ENCODE measurements around the gene HSPBP1.

Gene HSPBP1

DNA sequence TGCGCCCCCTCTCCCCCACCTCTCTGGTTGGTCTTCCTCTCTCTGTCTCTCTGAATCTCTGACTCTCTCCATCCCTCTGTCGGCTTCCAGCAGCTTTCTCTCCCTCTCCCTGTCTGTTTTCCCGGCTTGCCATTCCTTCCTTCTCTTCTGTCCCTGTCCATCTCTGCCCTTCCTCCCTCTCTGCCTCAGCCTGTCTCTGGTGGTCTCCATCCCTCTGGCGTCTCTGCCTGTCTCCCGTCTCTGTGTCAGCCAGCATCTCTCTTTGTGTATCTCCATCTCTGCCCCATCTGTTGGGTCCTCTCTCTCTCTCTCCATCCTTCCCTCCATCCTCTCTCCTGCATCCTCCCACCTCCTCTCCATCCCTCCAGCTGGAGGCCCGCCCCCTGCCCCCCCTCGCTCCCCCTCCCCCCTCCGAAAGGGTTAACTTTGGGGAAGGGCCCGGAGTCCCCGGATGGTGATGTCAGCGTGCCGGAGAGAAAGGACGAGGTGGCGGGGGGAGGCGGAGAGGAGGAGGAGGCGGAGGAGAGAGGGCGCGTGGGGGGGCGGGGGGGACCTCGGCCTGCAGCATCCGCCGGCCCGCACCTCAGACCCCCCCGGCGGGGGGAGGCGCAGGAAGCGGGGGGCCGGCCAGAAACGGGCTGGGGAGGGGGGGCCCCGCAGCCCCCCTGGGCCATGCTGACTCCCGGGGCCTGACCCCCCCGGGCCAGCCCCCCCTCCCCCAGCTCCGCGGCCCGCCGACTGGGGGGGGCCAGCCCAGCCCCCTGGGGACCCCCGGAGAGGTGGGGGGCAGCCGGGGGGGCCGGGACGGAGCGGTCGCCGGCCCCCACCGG is 3.9 kb upstream of the HSPBP1 start, which contains the start of gene BRSK1:
TSS of gene BRSK1 (plus strand) at position 450 of the 830 bp plus-strand sequence. CDS start 446 bp downstream, outside the sequence.
- H4K8ac ChIP-seq (ENCODE audit: low read depth, low read length), result no peak within 1 kb of the TSS
- peak; percentile 92 for DNase-seq
- no peaks in the 10 kb centered on the region for H3K27me3 ChIP-seq (ENCODE audit: insufficient read depth, low read length, poor library complexity)
- peak within 1 kb of the TSS; percentile 68 for H3K9ac ChIP-seq (ENCODE audit: low read length)
- peaks cover 2% of the 10 kb centered on the region for H3K4me1 ChIP-seq (ENCODE audit: control insufficient read depth, low read depth, low read length)
- no peak within 1 kb of the TSS for H2AK5ac ChIP-seq (ENCODE audit: low read length)
- WGBS (ENCODE audit: extremely low coverage, insufficient coverage, low lambda C conversion rate), result no CpG with 5 or more reads among the region's 44 CpGs
- no peak within 1 kb of the TSS for H4K5ac ChIP-seq (ENCODE audit: low read length)
- H3K56ac ChIP-seq (ENCODE audit: low read length), result peak within 1 kb of the TSS; percentile 81
- H2BK5ac ChIP-seq (ENCODE audit: low read length), result no peak within 1 kb of the TSS
- peak within 1 kb of the TSS; percentile 90 for H3K4ac ChIP-seq (ENCODE audit: low read depth, low read length)
- H3K23ac ChIP-seq (ENCODE audit: low read length), result no peak within 1 kb of the TSS
- H3K4me3 ChIP-seq (ENCODE audit: low read length), result no peak within 1 kb of the TSS
- peaks cover 3% of the 10 kb centered on the region for H3K79me1 ChIP-seq (ENCODE audit: low read length)
- H2BK120ac ChIP-seq (ENCODE audit: low read depth, low read length), result peak within 1 kb of the TSS; percentile 88
- peaks cover 4% of the 10 kb centered on the region for H3K79me2 ChIP-seq (ENCODE audit: control insufficient read depth, insufficient read depth, low read length)
- H3K27ac ChIP-seq (ENCODE audit: low read depth, low read length), result no peak within 1 kb of the TSS
- peak within 1 kb of the TSS; percentile 48 for H3K4me2 ChIP-seq (ENCODE audit: low read length)
- H3K36me3 ChIP-seq (ENCODE audit: control insufficient read depth, insufficient read depth, low read length), result no peaks in the 10 kb centered on the region
- peak within 1 kb of the TSS; percentile 96 for H3K18ac ChIP-seq (ENCODE audit: low read length)
- peak within 1 kb of the TSS; percentile 27 for H2BK15ac ChIP-seq (replicated peaks; ENCODE audit: low read depth)

DNA sequence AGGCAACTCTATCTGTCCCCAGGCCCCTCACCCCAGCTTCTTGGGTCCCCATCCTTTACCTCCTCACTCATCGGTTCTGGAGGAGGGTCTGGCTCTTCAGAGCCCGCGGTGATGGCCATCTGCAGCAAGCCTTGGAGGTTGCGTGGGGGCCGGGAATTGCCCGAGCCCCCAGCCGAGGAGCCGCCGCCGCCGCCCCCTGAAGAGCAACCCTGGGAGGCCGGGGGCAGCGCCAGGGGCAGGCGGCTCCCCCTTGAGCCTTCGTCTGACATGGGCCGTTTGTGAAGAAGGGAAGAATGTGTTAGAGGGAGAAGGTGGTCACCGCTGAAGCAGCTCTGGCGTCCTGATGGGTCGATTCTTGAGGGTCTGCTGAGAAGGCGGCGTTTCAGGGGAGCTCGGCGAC is 570 bp downstream of the HSPBP1 start:
- H4K5ac ChIP-seq (ENCODE audit: low read length), result no peak overlapping the region
- no peak overlapping the region for H3K27ac ChIP-seq (ENCODE audit: low read depth, low read length)
- no peaks in the 10 kb centered on the region for H3K79me2 ChIP-seq (ENCODE audit: control insufficient read depth, insufficient read depth, low read length)
- no peak overlapping the region for H3K18ac ChIP-seq (ENCODE audit: low read length)
- H3K4me1 ChIP-seq (ENCODE audit: control insufficient read depth, low read depth, low read length), result peaks cover 2% of the 10 kb centered on the region
- peak overlapping the region; percentile 68 for H3K4me2 ChIP-seq (ENCODE audit: low read length)
- no peak overlapping the region for H3K4ac ChIP-seq (ENCODE audit: low read depth, low read length)
- H2BK120ac ChIP-seq (ENCODE audit: low read depth, low read length), result no peak overlapping the region
- no peak overlapping the region for H2BK5ac ChIP-seq (ENCODE audit: low read length)
- no peak overlapping the region for H2BK15ac ChIP-seq (replicated peaks; ENCODE audit: low read depth)
- H3K56ac ChIP-seq (ENCODE audit: low read length), result peak overlapping the region; percentile 85
- H3K9ac ChIP-seq (ENCODE audit: low read length), result peak overlapping the region; percentile 66
- H3K79me1 ChIP-seq (ENCODE audit: low read length), result peaks cover 3% of the 10 kb centered on the region
- no peaks in the 10 kb centered on the region for H3K36me3 ChIP-seq (ENCODE audit: control insufficient read depth, insufficient read depth, low read length)
- H3K23ac ChIP-seq (ENCODE audit: low read length), result no peak overlapping the region
- DNase-seq, result no peak
- H2AK5ac ChIP-seq (ENCODE audit: low read length), result no peak overlapping the region
- peak overlapping the region; percentile 81 for H3K4me3 ChIP-seq (ENCODE audit: low read length)
- H4K8ac ChIP-seq (ENCODE audit: low read depth, low read length), result no peak overlapping the region
- H3K27me3 ChIP-seq (ENCODE audit: insufficient read depth, low read length, poor library complexity), result no peaks in the 10 kb centered on the region
- no CpG with 5 or more reads among the region's 23 CpGs for WGBS (ENCODE audit: extremely low coverage, insufficient coverage, low lambda C conversion rate)

DNA sequence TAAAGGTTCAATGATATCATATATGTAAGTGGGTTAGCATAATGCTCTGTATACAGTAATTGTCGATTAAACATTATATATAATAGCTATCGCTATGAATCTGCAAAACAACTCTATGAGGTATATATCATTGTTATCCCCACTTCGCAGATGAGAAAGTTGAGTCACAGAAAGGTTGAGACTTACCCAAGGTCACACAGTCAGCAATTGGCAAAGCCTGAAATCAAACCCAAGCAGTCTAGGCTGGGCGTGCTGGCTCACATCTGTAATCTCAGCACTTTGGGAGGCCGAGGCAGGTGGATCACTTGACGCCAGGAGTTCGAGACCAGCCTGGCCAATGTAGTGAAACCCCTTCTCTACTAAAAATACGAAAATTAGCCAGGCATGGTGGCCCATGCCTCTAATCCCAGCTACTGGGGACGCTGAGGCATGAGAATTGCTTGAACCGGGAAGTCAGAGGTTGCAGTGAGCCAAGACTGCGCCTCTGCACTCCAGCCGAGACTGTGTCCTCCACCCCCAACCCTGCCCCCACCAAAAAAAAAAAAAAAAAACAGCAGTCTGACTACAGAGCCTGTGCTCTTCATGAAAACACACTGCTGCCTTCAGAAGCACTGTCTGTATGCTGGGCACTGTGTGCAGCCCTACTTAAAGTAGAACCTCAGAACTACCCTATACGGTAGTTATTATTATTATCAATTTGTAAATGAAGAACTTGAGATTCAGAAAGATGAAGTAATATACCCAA is 1.3 kb downstream of the HSPBP1 start:
- no peak overlapping the region for H3K4me2 ChIP-seq (ENCODE audit: low read length)
- H3K27ac ChIP-seq (ENCODE audit: low read depth, low read length), result no peak overlapping the region
- no peak overlapping the region for H3K56ac ChIP-seq (ENCODE audit: low read length)
- H3K4ac ChIP-seq (ENCODE audit: low read depth, low read length), result no peak overlapping the region
- no peaks in the 10 kb centered on the region for H3K36me3 ChIP-seq (ENCODE audit: control insufficient read depth, insufficient read depth, low read length)
- H3K18ac ChIP-seq (ENCODE audit: low read length), result no peak overlapping the region
- no peak overlapping the region for H4K8ac ChIP-seq (ENCODE audit: low read depth, low read length)
- H3K4me1 ChIP-seq (ENCODE audit: control insufficient read depth, low read depth, low read length), result peaks cover 2% of the 10 kb centered on the region
- H4K5ac ChIP-seq (ENCODE audit: low read length), result no peak overlapping the region
- no peak overlapping the region for H2BK15ac ChIP-seq (replicated peaks; ENCODE audit: low read depth)
- no peak overlapping the region for H3K23ac ChIP-seq (ENCODE audit: low read length)
- no peak overlapping the region for H2BK5ac ChIP-seq (ENCODE audit: low read length)
- no peak overlapping the region for H3K9ac ChIP-seq (ENCODE audit: low read length)
- H3K79me2 ChIP-seq (ENCODE audit: control insufficient read depth, insufficient read depth, low read length), result no peaks in the 10 kb centered on the region
- no peaks in the 10 kb centered on the region for H3K27me3 ChIP-seq (ENCODE audit: insufficient read depth, low read length, poor library complexity)
- peaks cover 3% of the 10 kb centered on the region for H3K79me1 ChIP-seq (ENCODE audit: low read length)
- no CpG with 5 or more reads among the region's 13 CpGs for WGBS (ENCODE audit: extremely low coverage, insufficient coverage, low lambda C conversion rate)
- no peak overlapping the region for H3K4me3 ChIP-seq (ENCODE audit: low read length)
- no peak overlapping the region for H2AK5ac ChIP-seq (ENCODE audit: low read length)
- H2BK120ac ChIP-seq (ENCODE audit: low read depth, low read length), result no peak overlapping the region
- no peak for DNase-seq

DNA sequence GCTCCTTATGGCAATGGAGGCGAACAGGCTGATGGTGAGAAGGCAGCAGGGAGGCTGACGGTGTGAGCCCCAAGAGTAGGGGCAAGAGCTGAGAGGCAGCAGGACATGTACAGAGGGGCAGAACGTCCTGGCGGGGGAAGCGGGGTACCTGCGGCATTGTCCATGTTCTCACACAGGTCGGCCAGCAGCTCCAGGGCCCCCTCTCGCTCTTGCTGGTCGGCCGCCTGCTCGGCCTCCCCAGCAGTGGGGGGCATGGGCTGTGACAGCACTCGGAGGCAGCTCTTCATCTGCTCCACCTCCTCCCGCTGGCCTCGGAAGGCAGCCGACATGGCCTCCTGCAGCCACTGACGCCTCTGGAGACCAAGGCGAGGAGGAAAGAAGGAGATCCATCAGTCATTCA is 2.4 kb downstream of the HSPBP1 start:
- no peak overlapping the region for H3K4ac ChIP-seq (ENCODE audit: low read depth, low read length)
- H3K4me3 ChIP-seq (ENCODE audit: low read length), result no peak overlapping the region
- H4K8ac ChIP-seq (ENCODE audit: low read depth, low read length), result no peak overlapping the region
- peaks cover 3% of the 10 kb centered on the region for H3K79me1 ChIP-seq (ENCODE audit: low read length)
- no peak overlapping the region for H2BK15ac ChIP-seq (replicated peaks; ENCODE audit: low read depth)
- no peaks in the 10 kb centered on the region for H3K79me2 ChIP-seq (ENCODE audit: control insufficient read depth, insufficient read depth, low read length)
- no CpG with 5 or more reads among the region's 17 CpGs for WGBS (ENCODE audit: extremely low coverage, insufficient coverage, low lambda C conversion rate)
- H3K9ac ChIP-seq (ENCODE audit: low read length), result no peak overlapping the region
- H4K5ac ChIP-seq (ENCODE audit: low read length), result no peak overlapping the region
- H2BK120ac ChIP-seq (ENCODE audit: low read depth, low read length), result no peak overlapping the region
- H3K18ac ChIP-seq (ENCODE audit: low read length), result no peak overlapping the region
- DNase-seq, result no peak
- H3K4me1 ChIP-seq (ENCODE audit: control insufficient read depth, low read depth, low read length), result peaks cover 2% of the 10 kb centered on the region
- no peaks in the 10 kb centered on the region for H3K36me3 ChIP-seq (ENCODE audit: control insufficient read depth, insufficient read depth, low read length)
- no peak overlapping the region for H3K56ac ChIP-seq (ENCODE audit: low read length)
- H2AK5ac ChIP-seq (ENCODE audit: low read length), result no peak overlapping the region
- H2BK5ac ChIP-seq (ENCODE audit: low read length), result no peak overlapping the region
- H3K4me2 ChIP-seq (ENCODE audit: low read length), result no peak overlapping the region
- no peak overlapping the region for H3K27ac ChIP-seq (ENCODE audit: low read depth, low read length)
- H3K23ac ChIP-seq (ENCODE audit: low read length), result no peak overlapping the region
- H3K27me3 ChIP-seq (ENCODE audit: insufficient read depth, low read length, poor library complexity), result no peaks in the 10 kb centered on the region

DNA sequence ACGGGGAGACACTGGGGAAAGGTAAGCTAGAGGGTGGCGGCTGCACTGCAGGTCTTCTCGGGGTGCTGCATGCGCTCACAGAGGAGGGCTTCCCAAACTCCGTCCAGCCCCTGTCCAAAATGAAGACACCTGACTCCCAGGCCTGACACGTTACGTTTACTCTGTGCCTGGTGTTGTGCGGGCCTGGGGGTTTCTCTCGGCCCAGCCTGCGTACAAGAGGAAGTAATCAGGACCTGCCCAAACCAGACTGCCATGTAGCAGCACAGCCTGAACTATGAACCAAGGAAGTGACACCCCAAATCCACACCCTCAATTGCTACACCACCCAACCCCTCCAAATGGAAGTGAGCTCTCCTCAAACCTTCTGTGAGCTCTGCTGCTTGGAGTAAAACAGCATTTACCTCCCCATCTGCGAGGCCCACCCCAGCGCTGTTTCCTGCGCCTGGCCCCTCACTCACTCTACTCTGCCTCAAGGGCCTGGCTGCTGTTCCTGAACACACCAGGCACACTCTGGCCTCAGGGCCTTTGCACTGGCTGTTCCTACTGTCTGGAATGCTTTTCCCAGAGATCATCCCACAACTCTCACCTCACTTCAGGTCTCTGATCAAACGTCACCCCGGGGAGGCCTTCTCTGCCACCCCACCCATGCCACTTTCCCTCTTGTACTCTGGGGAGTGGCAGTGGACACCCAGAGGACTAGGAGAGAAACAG is 3.0 kb downstream of the HSPBP1 start:
- Histone ChIP-seq H3K79me2 (ENCODE audit: control insufficient read depth, insufficient read depth, low read length) (no peaks in the 10 kb centered on the region), H3K23ac (ENCODE audit: low read length) (no peak overlapping the region), H3K56ac (ENCODE audit: low read length) (no peak overlapping the region), H3K27ac (ENCODE audit: low read depth, low read length) (no peak overlapping the region), H3K4me1 (ENCODE audit: control insufficient read depth, low read depth, low read length) (peaks cover 2% of the 10 kb centered on the region), H3K79me1 (ENCODE audit: low read length) (peaks cover 3% of the 10 kb centered on the region), H2BK5ac (ENCODE audit: low read length) (no peak overlapping the region), H3K4me2 (ENCODE audit: low read length) (no peak overlapping the region), H3K4ac (ENCODE audit: low read depth, low read length) (no peak overlapping the region), H3K36me3 (ENCODE audit: control insufficient read depth, insufficient read depth, low read length) (no peaks in the 10 kb centered on the region), H4K5ac (ENCODE audit: low read length) (no peak overlapping the region), H2BK15ac (replicated peaks; ENCODE audit: low read depth) (no peak overlapping the region), H2AK5ac (ENCODE audit: low read length) (no peak overlapping the region), H2BK120ac (ENCODE audit: low read depth, low read length) (no peak overlapping the region), H3K9ac (ENCODE audit: low read length) (no peak overlapping the region), H4K8ac (ENCODE audit: low read depth, low read length) (no peak overlapping the region), H3K27me3 (ENCODE audit: insufficient read depth, low read length, poor library complexity) (no peaks in the 10 kb centered on the region), H3K4me3 (ENCODE audit: low read length) (no peak overlapping the region), H3K18ac (ENCODE audit: low read length) (no peak overlapping the region)
- WGBS (ENCODE audit: extremely low coverage, insufficient coverage, low lambda C conversion rate), result no CpG with 5 or more reads among the region's 15 CpGs
- DNase-seq, result no peak

Data from mesendoderm (in vitro differentiated cells).